ENCODE results near the gene SF3B3.
"Not testable (repeated sequence)": the region's sequence is repeated elsewhere in the genome, so short reads cannot be mapped to it uniquely, and the experiment has no call there.

Gene SF3B3

DNA sequence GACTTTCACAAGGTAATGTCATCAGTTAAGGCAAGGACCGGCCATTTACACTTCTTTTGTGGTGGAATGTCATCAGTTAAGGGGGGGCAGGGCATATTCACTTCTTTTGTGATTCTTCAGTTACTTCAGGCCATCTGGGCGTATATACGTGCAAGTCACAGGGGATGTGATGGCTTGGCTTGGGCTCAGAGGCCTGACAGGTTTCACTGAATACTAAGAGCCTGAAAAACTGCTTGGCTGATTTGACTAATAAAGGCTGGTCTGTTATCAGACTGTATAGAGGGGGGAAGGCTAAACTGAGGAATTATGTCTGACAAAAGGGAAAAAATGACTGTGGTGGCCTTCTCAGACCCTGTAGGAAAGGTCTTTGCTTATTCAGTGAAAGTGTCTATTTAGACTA, 98.2 kb downstream of the SF3B3 start:
- not testable (repeated sequence) for H4K91ac ChIP-seq (ENCODE audit: low read depth, low read length, poor library complexity); H2BK12ac ChIP-seq (ENCODE audit: low read length); H3K27me3 ChIP-seq (ENCODE audit: control insufficient read depth in 3 of 3, insufficient read depth in 3 of 3, low read depth in 1 of 3, low read length in 3 of 3); H3K14ac ChIP-seq (ENCODE audit: low read length); H4K8ac ChIP-seq (ENCODE audit: low read depth, low read length); H3K4me1 ChIP-seq (ENCODE audit: control insufficient read depth in 2 of 2, insufficient read depth in 1 of 2, low read depth in 1 of 2, low read length in 2 of 2); H2BK5ac ChIP-seq (ENCODE audit: low read length); H3K4me3 ChIP-seq (ENCODE audit: low read length in 2 of 2); H3K4me2 ChIP-seq (ENCODE audit: insufficient read depth, low read length, poor library complexity, severe bottlenecking); H3K36me3 ChIP-seq (replicated peaks in 1 of 2; ENCODE audit: control insufficient read depth in 2 of 2, insufficient read depth in 2 of 2, low read length in 2 of 2); H3K9me3 ChIP-seq (replicated peaks in 1 of 2; ENCODE audit: control insufficient read depth in 2 of 2, insufficient read depth in 1 of 2, low read depth in 1 of 2, low read length in 2 of 2); H2BK15ac ChIP-seq (ENCODE audit: low read length); H2AK5ac ChIP-seq (ENCODE audit: low read depth, low read length); H3K79me1 ChIP-seq (ENCODE audit: low read depth, low read length); H3K23ac ChIP-seq (ENCODE audit: low read depth, low read length, poor library complexity); H2AFZ ChIP-seq (ENCODE audit: low read length); DNase-seq (ENCODE audit: low spot score); H3K9ac ChIP-seq (ENCODE audit: low read depth, low read length, poor library complexity); H3K27ac ChIP-seq (replicated peaks; ENCODE audit: low read length); H2BK120ac ChIP-seq (ENCODE audit: low read depth, low read length); H3K18ac ChIP-seq (ENCODE audit: low read length); H3K4ac ChIP-seq (ENCODE audit: low read length)
- no CpG with 5 or more reads among the region's 3 CpGs for WGBS, 2 donors (ENCODE audit: extremely low coverage in 2 of 2, insufficient read length in 2 of 2, insufficient replicate concordance in 1 of 2)

Small RNAs within 50 kb of the gene (small RNA-seq; reads per million reads assigned to genes)
- 143 reads per million, percentile 97 among the genes with 10 or more reads in this experiment for gene SNORD111 (ENCODE audit: insufficient read depth)
- gene SNORD111B (ENCODE audit: insufficient read depth), result 649 reads per million, percentile 99 among the genes with 10 or more reads in this experiment

Data from neuronal stem cell (in vitro differentiated cells).